HTERT RPE-1 (cell line): ENCODE data around the gene VAMP1.
"Not testable (repeated sequence)": the region's sequence is repeated elsewhere in the genome, so short reads cannot be mapped to it uniquely, and the experiment has no call there.

Experiments used
- in situ Hi-C: fragments of 300-500 bp; cut with MboI; formaldehyde crosslinking; loops from 4 replicates; pipeline ENCODE4 v1.14.3; 2020; ENCODE audit warnings: low sequenced_read_pairs

The VAMP1 gene

DNA sequence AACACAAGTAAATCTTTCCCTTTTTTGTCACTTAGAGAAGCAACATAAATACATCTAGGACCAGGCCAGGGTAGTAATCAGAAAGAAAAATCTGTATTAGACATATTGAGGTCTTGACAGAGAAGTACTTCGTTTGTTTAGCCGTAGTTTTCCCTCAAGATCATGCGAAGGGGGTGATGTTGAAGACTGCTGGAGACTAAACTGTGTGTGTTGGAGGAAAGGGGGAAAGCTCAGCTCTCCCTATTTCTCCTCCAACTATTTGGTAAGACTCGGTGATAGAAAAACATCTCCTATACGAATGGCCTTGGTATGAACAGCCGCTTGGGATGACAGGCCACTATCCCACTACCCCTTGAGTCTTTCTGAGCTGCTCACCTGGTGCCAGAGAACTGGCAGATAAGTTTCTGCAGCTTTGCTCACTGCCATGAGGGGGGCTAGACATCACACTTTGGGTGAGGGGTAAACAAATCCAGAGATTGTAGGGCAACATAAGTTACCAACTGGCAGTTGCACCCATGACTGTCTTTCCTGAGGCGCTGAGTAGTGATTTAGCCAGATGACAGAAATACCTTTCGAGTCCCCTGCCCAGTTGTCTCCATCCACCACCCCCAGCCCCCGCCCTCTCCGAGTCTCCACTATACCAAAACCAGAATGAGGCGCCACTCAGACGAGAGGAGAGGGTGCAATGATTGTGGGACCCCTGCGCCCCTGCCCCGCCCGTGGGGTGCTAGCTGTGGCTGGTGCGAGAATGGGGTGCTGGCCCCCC lies 685 bp downstream of the VAMP1 start:
- in situ Hi-C loops: no loop called here

DNA sequence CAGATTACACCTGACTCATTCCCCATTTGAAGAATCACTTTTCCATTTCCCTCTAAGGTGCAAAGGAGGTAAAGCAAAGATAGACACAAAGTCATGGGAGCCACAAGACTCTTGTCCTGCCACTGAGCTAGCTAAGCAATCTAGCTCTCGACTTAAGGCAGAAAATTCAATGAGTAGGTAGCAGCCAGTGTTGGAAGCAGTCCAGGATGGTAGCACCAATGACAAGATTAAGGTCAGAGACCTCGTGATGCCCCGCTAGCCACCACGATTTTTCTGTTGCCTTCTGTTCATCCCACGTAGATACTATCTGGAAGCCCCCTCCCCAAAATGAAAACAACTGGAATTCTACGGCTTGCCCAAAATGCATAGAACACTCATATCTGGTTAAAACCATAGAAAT lies 1.4 kb downstream of the VAMP1 start:
- in situ Hi-C loops: no loop called here

DNA sequence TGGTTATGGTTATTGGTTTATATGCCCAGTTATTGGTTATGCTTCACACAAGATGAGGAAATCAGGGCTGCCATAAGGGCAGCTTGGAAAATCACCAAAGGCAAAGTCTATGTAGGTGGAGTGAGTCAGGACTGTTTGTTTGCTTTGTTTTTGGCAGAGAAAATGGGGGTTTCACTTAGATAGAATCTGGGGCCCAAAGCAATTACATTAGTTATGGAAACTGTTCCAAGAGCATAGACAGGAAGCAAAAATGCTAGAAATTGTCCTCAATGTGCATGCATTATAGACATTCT lies 2.2 kb downstream of the VAMP1 start:
- in situ Hi-C loops: no loop called here

DNA sequence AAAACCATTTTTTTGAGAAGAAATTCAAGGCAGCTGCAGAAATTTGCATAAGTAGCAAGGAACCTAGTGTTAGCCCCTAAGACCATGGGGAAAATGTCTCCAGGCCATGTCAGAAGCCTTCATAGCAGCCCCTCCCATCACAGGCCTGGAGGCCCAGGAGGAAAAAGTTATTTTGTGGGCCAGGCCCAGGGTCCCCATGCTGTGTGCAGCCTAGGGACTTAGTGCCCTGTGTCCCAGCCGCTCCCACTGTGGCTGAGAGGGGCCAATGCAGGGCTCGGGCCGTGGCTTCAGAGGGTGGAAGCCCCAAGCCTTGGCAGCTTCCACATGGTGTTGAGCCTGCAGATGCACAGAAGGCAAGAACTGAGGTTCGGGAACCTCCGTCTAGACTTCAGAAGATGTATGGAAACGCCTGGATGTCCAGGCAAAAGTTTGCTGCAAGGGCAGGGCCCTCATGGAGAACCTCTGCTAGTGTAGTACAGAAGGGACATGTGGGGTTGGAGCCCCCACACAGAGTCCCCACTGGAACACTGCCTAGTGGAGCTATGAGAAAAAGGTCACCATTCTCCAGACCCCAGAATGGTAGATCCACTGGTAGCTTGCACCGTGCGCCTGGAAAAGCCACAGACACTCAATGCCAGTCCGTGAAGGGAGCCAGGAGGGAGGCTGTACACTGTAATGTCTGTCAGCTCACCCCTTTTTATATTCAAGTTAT lies 2.8 kb downstream of the VAMP1 start:
- in situ Hi-C loops: not testable (repeated sequence)

DNA sequence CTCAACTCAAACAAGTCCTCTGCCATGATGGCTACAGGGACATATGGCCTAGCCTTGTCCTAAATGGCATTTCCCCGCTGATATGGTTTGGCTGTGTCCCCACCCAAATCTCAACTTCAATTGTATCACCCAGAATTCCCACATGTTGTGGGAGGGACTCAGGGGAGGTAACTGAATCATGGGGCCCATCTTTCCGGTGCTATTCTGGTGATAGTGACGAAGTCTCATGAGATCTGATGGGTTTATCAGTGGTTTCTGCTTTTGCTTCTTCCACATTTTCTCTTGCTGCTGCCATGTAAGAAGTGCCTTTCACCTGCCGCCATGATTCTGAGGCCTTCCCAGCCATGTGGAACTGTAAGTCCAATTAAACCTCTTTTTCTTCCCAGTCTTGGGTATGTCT lies 3.7 kb downstream of the VAMP1 start:
- in situ Hi-C loops: not testable (repeated sequence)

DNA sequence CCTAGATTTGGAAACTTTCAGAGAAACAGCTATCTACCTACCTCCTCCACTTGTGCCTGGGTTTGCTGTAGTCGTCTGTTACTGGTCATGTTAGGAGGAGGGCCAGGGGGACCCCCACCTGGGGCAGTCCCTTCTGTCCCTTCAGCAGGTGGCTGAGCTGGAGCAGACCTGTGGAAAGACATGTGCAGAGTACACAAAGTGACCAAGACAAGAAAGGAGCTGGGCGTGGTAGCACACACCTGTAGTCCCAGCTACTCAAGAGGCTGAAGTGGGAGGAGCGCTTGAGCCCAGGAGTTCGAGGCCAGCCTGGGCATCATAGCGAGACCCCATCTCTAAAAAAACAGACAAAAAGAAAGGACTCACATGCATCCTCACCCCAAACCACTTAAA lies 4.3 kb downstream of the VAMP1 start:
- in situ Hi-C loops: no loop called here

DNA sequence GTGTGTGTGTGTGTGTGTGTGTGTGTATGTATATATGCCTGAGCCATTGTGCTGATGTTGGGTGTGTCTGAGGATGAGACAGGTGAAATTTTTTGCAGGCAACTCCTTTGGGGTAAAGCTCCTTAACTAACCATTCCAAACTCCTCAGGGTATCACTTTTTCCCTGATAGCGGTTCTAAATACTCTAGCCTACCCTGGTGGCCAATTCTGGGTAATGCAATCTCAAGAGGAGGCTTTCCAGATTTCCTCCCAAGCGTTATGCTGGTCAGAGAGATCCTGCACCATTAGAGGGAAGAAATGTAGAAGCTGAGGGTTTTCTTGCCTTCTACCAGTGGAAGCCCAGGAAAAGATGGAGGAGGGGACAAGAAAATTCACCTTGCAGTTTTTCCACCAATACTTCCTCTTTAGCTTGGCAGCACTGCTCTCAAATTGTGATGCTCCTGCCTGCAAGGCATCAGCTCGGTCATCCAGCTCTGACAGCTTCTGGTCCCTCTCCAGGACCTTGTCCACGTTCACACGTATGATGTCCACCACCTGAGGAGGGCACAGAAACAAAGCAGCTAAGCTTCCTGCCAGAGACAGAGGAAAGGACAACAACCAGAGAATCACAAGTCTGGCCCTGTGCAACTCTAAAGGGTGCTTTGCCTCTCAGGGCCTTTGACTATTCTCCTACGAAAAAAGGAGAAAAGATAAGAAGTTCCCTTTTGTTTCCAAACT lies 4.9 kb downstream of the VAMP1 start:
- in situ Hi-C loops: no loop called here

DNA sequence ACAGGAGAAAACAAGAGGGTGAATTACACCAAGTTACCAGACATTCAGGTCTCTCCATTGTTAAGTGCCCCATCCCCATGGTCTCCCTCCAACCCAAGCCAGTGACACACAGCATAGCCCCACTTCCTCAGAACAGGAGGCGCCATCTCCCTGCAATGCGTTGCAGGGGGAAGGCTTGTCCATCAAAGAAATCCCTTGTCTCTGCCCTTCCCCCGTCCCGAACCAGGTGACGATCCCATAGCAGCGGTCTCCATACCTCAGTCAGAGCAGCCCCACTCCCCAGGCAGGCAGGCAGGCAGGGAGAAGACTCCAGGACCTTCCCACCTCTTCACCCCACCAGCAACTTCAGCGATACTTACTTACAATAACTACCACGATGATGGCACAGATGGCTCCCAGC lies 5.9 kb downstream of the VAMP1 start:
- in situ Hi-C loops: no loop called here

DNA sequence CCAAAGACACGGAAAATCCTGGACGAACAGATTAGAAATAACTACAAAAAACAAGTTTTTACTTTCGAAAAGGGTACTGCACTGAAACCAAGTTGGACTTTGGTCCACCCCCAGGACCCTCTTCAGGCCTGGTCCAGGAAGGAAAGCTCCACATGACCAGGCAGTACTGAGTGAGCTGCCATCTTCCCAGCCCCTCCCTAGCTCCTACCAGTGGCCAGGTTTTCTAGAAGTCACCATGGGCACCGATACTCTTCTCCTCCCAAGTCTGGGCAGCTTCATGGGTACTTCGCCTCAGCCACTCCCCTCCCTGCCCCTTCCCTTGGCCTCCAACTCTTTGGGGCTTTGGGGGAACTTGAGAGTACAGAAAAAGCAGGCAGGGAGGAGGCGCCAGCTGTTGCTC lies 6.6 kb downstream of the VAMP1 start:
- in situ Hi-C loops: no loop called here

DNA sequence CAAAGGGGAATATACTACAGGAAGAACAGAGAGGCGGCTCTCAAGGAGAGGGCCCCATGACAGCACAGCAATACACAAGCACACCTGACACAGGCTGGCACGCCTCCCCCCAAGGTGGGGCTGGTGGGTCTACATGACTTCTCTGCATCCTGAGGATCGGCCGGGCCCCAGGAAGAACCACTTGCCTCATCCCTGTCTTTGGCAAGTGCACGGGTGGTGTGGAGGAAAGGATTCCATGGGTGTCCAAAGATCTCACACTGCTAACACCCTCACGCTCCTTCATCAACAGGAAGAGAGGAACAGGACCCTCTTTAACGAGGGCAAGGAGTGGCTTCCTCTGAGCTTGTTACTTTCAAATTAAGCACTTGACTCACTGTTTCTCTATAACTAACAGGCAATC lies 7.3 kb downstream of the VAMP1 start:
- in situ Hi-C loops: no loop called here

DNA sequence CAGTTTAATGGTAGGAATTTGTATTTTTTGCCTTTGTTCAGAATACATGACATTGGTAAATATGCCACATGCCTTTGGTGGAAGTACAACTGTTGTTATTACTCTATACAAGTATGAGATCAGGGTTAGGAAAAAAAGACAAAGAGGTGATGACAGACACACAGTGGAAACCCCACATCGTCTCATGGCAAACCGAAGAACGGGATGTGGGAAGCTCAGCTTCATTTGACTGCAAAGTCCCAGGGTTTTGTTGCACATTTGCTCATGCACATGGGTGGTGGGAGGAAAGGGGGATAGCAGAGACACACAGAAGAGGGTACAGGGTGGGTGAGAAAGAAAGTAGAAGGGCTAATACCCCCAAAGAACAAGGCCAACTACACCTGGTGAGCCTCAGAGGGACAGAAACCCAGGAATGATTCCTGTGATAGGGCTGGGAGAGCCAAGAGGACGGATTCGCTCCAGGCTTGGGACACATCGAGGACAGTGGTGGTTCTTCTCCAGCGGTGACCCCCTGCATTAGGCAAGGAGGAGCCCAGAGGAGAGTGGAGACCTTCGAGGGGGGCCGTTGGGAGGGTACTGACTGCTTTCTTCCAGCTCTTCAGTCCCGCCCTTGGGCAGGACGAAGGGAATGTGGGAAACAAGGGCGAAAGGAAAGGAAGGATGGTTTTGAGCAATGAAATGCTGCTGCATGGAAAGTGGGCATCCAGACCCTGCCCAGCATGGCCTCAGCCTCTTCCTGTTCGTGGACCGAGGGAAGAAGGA lies 8.1 kb downstream of the VAMP1 start:
- in situ Hi-C loops: no loop called here

DNA sequence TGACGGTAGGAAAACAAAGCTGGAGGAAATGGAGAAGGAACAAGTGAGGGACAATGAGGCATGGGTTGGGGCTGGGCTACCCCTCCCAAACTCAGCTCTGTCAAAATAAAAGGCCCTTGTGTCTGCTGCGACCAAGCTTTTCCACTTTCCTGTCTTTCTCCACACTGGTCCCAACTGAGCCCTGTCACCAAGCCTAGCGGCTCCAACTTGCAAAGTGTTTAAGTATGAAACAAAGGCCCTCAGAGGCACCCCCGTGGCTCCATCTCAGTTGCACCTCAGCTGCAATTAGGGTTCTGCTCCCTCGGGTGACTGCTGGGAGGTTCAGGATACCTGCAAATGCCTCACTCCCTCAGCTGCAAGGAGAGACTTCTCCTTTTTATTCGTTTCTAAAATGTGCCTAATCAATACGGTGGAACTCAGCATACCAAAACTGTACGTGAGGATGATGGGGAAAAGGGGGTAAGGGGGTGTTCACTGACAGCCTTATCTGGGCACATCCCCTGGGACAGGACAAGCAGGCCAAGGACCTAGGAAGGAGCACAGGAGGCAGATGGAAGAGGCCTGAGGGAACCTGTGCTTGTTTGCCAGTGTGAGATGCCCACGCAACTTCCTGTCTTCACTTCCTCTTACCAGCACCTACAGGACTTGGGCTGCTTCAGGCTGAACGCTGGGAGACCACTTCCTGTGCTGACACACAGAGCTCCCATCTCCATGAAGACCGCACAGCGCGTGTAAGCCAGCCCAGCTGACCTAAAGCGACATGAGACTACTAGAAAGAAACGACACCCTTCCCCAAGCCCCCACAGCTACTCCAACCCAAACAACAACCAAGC lies 8.9 kb downstream of the VAMP1 start:
- in situ Hi-C loops: no loop called here

DNA sequence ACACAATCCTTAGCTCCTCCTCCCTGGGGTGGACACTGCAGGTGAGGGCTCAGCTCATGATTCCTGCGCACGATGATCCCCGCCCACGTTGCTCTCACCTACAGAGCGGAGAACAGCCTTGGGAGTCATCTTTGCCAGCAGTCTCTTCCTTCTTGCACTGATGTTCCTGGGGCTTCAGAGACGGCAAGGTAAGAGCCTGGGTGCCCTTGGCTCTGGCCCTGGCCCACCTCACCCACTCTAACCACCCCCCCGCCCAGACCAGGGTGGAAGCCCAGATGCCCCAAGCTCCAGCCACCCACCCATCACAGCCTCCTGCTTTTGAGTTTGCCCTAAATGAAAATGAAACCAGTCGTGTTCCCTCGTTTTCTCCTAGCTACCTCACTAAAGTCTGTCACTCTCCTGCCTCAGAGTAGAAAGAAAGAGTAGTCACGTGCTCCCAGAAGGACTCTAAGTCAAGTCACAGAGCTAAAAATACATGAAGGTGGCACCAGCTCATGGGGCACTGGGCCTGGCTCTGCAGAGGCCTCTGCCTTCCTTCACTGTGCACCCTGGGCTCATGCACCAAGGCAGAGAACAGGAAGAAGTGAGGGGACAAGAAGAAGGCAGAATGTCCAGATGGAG lies 9.6 kb downstream of the VAMP1 start:
- in situ Hi-C loops: no loop called here

DNA sequence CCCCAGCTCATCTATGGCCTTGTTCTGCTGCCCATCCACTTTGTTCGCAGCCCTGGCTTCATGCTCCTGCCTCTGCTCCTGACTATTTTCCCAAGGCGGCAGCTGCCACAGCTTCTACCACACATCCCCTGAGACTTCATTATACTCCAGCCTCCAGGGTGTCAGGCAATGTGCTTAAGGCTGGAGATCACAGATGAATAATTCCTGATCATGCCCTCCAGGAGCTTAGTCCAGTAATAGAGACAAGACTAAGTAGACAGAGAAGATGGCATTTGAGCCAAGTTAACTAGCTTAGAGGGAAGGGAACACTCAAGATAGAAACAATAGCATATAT lies 11.5 kb downstream of the VAMP1 start:
- in situ Hi-C loops: no loop called here

DNA sequence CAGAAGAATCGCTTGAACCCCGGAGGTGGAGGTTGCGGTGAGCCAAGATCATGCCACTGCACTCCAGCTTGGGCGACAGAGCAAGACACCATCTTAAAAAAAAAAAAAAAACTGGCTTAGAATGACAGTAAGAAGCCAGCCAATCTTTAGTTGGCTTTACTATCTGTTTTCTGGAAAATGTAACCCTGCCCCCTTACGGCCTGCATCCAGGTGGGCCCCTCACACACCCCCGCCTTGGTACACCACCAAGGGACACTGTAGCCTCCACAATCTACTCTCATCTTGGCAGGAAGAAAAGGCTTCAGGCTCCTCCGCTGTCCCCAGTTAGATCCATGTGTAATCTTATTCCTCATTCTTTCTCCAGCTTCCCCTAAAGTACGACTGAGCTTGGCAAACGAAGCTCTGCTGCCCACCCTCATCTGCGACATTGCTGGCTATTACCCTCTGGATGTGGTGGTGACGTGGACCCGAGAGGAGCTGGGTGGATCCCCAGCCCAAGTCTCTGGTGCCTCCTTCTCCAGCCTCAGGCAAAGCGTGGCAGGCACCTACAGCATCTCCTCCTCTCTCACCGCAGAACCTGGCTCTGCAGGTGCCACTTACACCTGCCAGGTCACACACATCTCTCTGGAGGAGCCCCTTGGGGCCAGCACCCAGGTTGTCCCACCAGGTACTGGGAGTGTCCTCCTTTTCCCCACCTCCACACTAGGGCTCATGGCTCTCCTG lies 12.0 kb downstream of the VAMP1 start:
- in situ Hi-C loops: no loop called here

DNA sequence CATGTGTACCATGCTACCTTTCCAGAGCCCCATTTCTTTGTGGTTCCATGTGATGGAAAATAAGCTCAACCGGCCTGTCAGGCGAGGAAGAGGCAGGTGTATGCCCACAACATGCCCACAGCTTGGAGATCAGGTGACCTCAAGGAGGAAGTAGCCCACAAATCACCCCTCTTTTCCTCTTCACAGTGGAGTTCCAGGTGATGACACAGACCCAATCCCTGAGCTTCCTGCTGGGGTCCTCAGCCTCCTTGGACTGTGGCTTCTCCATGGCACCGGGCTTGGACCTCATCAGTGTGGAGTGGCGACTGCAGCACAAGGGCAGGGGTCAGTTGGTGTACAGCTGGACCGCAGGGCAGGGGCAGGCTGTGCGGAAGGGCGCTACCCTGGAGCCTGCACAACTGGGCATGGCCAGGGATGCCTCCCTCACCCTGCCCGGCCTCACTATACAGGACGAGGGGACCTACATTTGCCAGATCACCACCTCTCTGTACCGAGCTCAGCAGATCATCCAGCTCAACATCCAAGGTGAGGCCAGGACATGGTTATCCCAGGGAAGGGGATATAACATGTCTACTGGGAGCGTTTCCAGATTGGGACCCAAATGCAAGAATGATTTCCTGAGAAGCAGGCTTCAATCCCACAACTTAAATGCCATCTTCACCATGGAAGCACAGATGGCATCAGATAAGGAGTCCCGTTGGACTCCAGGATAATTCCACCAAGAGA lies 13.1 kb downstream of the VAMP1 start:
- in situ Hi-C loops: no loop called here

DNA sequence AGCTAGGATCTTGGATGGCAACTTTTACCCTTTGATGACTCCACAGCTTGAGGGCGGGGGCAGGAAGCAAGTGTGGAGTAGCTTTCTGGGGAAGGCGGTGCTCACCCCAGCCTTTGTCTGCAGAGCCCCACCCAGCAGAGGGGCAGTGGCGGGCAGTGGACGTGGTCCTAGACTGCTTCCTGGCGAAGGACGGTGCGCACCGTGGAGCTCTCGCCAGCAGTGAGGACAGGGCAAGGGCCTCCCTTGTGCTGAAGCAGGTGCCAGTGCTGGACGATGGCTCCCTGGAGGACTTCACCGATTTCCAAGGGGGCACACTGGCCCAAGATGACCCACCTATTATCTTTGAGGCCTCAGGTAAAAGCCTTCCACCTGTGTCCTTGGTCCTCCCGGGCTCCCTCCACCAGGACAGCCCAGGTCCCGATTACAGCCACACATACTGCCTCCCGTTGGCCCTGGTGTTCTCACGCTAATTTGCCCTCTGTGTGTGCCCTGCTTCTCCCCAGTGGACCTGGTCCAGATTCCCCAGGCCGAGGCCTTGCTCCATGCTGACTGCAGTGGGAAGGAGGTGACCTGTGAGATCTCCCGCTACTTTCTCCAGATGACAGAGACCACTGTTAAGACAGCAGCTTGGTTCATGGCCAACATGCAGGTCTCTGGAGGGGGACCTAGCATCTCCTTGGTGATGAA lies 17.4 kb downstream of the VAMP1 start:
- in situ Hi-C loops: no loop called here

DNA sequence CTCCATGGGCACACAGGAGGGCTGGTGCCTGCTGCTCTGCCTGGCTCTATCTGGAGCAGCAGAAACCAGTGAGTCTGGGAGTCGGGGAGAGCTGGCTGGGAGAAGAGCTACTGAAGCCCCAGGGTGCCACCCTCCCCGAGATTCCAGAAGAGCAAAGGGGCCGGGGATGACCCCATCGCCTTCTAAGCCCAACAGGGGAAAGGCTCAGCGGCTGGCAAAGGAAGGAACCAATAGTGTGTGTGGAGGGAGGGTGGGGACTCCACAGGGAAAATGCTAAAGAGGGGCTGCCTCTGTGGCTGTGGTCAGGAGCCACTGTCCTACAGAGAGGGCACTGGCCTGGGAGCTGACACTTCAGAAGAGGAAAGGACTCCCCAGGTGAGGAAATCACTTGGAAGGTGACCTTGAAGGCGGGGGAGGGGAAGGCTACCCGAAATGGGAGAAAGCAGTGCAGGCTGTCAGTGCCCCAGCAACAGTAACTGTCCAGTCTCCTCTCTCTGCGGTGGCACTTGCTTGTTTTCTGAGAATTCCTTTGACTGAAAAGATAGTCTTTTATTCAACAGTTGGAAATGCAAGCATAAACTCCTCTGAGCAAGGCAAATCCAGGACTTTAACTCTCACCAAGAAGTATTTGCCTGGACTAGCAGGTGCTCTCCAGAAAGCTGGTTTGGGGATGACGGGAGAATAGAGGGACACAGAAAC lies 18.1 kb downstream of the VAMP1 start:
- in situ Hi-C loops: no loop called here
